HG02884 (cell line): ENCODE measurements around the gene CHMP1A.
"Not testable (repeated sequence)": the region's sequence is repeated elsewhere in the genome, so short reads cannot be mapped to it uniquely, and the experiment has no call there.

Experiments used
- ATAC-seq: cut with Tn5 transposase; IDR thresholded peaks from one replicate; pipeline ENCODE4 v1.9.1; 2021; ENCODE audit warnings: mild to moderate bottlenecking, moderate library complexity; ENCODE audit not compliant: unreplicated experiment

The CHMP1A gene

GRCh38 chr16:89661215-89661614 lies 3.7 kb upstream of the CHMP1A start:
- no peak for ATAC-seq

GRCh38 chr16:89660146-89660545 lies 2.6 kb upstream of the CHMP1A start:
- no peak for ATAC-seq

- no peak for ATAC-seq
Measured at GRCh38 chr16:89658221-89658879, 842 bp upstream of the CHMP1A start.

- ATAC-seq, result no peak
Measured at GRCh38 chr16:89656435-89657121, 930 bp downstream of the CHMP1A start.

GRCh38 chr16:89655062-89655643 lies 2.4 kb downstream of the CHMP1A start:
- no peak for ATAC-seq

GRCh38 chr16:89653656-89654295 lies 3.7 kb downstream of the CHMP1A start:
- no peak for ATAC-seq

GRCh38 chr16:89651584-89651983 lies 5.9 kb downstream of the CHMP1A start:
- ATAC-seq, result no peak

GRCh38 chr16:89646906-89647305 lies 10.6 kb downstream of the CHMP1A start:
- ATAC-seq, result no peak

GRCh38 chr16:89646270-89646669 lies 11.2 kb downstream of the CHMP1A start:
- no peak for ATAC-seq

GRCh38 chr16:89645122-89645521 lies 12.4 kb downstream of the CHMP1A start:
- ATAC-seq, result no peak

- no peak for ATAC-seq
Measured at GRCh38 chr16:89643769-89644300, 13.7 kb downstream of the CHMP1A start.

GRCh38 chr16:89642574-89642973 lies 14.9 kb downstream of the CHMP1A start:
- no peak for ATAC-seq

- ATAC-seq, result no peak
Measured at GRCh38 chr16:89641458-89642119, 15.9 kb downstream of the CHMP1A start.

GRCh38 chr16:89639385-89639784 lies 18.1 kb downstream of the CHMP1A start:
- ATAC-seq, result no peak

GRCh38 chr16:89638455-89638854 lies 19.1 kb downstream of the CHMP1A start:
- no peak for ATAC-seq

GRCh38 chr16:89637379-89637778 lies 20.1 kb downstream of the CHMP1A start:
- no peak for ATAC-seq

GRCh38 chr16:89636663-89637062 lies 20.8 kb downstream of the CHMP1A start:
- no peak for ATAC-seq

GRCh38 chr16:89634463-89635385 lies 22.8 kb downstream of the CHMP1A start:
- ATAC-seq, result not testable (repeated sequence)

- no peak for ATAC-seq
Measured at GRCh38 chr16:89633064-89633631, 24.4 kb downstream of the CHMP1A start.
